GM19463 (cell line): ENCODE data around the gene EMD.
"Not testable (repeated sequence)": the region's sequence is repeated elsewhere in the genome, so short reads cannot be mapped to it uniquely, and the experiment has no call there.

Experiments
- ATAC-seq: cut with Tn5 transposase; IDR thresholded peaks from one replicate; pipeline ENCODE4 v1.9.1; 2021; ENCODE audit warnings: mild to moderate bottlenecking, moderate library complexity; ENCODE audit not compliant: unreplicated experiment

The EMD gene

DNA sequence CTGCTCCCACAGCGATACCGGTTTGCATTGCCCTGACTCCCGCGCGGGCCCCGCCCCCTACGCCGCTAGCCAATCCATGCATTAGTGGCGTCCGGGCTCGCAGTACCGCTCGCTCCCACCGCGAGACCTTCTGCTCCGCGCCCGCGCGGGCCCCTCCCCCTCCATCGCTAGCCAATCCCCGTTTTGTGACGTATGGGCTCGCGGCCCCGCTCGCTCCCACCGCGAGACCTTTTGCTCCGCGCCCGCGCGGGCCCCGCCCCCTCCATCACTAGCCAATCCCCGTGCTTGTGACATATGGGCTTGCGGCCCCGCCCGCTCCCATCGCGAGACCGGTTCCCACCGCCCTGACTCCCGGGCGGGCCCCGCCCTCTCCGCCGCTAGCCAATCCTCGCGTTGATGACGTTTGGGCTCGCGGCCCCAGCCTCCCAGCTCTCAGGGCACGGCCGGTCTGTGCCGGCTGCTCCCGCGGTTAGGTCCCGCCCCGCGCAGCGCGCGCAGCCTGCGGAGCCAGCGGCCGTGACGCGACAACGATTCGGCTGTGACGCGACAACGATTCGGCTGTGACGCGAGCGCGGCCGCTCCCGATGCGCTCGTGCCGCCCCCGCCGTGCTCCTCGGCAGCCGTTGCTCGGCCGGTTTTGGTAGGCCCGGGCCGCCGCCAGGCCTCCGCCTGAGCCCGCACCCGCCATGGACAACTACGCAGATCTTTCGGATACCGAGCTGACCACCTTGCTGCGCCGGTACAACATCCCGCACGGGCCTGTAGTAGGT, at the start of gene EMD:
TSS of gene EMD (plus strand) at position 497 of the 770 bp plus-strand sequence. CDS start at position 687, 190 bp downstream.
- ATAC-seq = peak; percentile 73

- ATAC-seq = no peak
These were observed 46.5 kb upstream of the EMD start for GRCh38 chrX:154332561-154332960.

DNA sequence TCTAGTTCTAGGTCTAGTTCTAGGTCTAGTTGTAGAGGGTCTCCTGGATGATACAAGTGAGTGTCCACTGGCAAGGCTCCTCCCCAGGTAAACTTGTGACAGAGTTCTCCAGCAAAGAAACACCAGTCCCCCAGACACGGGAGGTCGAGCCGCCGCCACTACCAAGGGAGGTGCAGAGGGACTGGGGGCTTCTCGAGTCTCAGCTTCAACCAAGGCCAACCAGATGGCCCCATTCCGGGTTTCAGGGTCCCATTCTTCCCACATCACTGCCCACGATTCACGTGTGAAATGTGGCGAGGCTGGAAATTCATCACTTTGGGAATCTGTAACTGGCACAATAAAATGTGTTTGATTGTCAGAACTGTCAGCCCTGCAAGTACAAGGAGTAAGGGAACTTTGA, 46.0 kb upstream of the EMD start:
- ATAC-seq = no peak

DNA sequence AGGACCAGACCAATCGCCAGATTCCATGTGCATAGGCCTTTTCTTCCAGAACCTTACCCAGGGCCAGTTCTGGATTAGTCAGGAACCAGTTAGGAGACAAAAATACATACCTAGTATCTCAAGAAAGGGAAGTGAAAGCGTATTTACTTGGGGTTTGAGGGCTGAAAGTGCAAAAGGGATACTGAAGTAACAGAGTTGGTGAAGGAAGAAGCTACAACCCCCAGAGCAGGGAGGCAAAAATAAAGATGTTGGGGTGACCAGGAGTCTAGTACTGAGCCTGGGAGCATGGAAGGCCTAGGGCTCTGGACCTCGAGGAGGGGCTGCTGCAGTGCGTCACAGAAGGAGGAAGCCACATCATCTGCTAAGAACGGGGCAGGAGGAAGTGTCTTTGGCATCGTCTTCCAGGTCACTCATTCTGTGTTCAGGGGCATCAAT, 45.2 kb upstream of the EMD start:
- ATAC-seq = peak; percentile 74

DNA sequence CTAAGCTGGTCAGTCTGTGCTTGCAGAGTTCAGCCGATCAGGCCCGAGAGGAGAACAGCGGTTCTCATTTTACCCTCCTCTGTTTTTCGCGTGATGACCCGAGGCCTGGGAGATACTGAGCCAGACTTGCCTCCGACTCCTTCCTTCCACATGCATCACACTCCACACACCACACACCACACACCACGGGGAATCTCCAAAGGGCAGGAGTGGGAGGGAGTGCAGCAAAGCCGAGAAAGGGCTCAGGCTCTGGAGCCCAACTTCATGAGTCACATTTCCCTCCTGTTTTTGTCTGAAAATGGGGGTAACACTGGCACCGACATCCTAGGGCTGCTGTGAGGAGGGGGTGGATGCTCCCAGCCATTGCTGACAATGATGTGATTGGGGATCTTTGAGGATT, 44.6 kb upstream of the EMD start:
- ATAC-seq = no peak

- ATAC-seq = peak; percentile 68
These were observed 37.4 kb upstream of the EMD start for GRCh38 chrX:154341399-154342298.

DNA sequence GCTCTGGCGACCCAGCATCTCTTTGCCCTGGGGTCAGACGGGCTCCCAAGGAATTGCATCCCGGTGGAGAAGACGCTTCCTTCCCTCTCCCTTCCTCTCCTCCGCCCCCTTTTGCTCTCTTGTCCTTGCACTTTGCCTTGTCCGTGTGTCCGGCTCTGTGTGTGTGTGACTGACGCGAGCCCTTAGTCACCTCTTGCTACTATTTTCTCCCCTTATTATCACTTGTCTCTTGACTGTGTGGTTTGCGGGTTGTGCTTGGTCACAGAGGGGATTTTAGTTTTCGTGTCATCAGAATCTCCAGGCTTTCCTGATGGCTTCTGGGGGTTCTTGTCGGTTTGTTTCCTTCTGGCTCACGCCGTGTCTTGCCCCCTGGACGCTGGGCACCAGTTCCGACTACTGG, 36.0 kb upstream of the EMD start:
- ATAC-seq = not testable (repeated sequence)

GRCh38 chrX:154343620-154344019, 35.5 kb upstream of the EMD start:
- peak; percentile 29 for ATAC-seq

DNA sequence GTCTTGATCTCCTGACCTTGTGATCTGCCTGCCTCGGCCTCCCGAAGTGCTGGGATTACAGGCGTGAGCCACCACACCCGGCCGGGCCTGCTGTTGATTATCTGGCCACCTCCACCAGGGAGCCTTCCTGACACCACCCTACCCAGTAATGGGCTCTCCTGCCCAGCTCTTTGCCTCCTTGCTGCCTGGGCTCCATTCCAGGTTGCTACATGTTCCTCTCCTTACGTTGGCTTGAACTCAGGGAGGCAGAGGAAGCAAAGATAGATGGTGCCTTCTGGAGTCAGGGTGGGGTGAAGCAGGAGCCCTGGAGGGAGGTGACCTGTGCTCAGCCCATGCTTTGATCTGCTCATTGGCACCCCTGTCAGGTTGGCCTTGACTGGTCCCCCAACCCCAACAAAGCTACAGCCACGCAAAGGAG, 31.0 kb upstream of the EMD start:
- ATAC-seq = no peak

GRCh38 chrX:154348646-154349358, 30.3 kb upstream of the EMD start:
- ATAC-seq = no peak

DNA sequence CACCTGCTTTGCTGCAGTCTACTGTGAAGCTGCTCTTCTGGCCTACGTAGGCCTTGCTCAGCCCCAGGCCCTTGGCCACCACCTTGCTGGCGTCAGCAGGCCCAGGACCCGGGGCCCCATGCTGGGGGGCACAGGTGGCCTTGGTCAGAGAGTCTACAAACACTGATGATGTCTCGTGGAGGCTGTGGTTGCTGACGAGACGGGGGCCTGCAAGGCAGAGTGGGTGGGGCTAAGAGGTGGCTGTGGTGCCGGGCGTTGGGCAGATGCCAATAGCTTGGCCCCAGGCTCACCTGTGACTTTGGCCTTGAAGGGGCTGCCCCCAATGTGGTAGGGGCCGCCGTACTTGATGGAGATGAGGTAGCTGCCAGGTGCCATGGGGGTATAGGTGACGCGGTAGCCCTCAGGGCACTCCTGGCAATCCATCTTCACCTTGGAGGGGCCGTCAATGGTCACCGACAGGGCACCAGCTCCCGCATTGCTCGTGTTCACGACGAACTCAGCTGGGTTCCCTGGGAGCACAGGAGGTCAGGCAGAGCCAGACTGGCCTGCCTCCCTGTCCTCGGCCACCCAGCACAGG, 29.6 kb upstream of the EMD start:
- ATAC-seq = no peak

- no peak for ATAC-seq
These were observed 29.1 kb upstream of the EMD start for GRCh38 chrX:154349979-154350378.

GRCh38 chrX:154350429-154351182, 28.5 kb upstream of the EMD start:
- no peak for ATAC-seq

DNA sequence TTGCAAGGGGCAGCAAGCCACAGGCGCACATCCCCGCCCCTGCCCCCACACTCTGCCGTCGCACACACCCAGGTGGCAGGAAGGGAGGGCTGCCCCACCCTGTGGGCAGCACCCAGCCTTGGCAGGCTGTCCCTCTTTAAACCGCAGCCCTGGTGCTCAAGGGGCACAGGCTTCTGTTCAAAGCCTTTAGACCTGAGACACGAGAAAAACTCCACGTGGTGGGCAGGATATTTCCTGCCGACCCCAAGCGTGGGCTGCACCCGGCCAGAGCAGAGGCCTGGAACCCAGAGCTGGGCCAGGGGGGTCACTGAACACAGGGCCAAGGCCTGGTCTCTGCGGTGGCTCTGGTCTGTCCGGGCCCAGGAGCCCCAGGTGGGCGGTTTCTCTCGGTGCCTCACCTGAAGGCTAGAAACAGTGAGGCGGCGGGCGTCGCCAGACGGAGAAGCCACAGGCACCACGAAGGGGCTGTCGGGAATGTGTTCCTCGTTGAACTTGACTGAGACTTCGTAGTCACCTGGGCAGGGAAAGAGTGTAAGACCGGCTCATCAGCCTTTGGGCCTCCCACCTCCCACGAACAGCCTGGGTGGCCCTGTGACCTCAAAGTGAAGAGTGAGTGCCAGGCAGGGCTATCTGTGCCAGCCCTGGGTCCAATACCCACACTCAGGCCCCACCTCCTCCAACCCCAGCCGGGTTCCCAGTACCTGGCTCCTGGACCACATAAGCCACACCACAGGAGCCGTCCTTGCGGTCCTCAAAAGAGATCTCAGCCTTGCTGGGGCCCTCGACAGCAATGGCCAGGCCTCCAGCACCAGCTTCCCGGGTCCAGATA, 27.7 kb upstream of the EMD start:
- no peak for ATAC-seq

DNA sequence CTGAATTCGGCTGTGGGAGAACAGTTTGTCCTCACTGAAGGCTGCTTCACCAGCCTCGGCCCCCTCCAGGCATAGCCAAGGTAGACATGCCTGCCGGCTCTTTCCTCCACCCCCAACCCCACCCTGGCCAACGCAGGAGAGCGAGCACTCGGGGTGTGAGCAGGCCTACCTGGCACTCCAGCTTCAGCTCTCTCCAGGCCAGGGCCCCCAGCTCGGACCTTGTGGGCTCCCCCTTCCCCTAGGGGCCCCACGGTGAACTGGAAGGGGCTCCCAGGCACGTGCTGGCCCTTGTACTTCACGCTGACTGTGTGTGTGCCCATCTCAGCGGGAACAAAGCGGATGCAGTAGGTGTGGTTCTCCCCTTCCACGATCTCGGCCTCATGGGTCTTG, 27.1 kb upstream of the EMD start:
- ATAC-seq = no peak

DNA sequence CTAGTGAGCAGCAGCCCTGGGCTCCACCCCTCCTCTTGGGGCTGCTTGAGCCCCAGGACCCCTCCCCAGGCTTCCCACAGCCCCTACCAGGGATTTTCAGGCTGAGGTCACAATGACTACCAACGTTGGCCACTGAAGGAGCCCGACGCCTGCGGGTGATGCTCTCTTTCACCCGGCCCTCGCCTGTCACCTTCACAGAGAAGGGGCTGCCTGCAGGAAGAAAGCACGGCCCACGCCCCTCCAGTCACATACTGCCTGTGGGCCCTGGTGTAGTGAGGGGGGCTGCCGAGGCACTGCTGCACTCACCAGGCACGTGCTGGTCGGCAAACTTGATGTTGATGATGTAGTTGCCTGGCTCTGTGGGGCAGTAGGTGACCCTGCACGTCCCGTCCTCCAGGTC, 26.6 kb upstream of the EMD start:
- no peak for ATAC-seq

- ATAC-seq = no peak
These were observed 25.8 kb upstream of the EMD start for GRCh38 chrX:154353172-154353843.

DNA sequence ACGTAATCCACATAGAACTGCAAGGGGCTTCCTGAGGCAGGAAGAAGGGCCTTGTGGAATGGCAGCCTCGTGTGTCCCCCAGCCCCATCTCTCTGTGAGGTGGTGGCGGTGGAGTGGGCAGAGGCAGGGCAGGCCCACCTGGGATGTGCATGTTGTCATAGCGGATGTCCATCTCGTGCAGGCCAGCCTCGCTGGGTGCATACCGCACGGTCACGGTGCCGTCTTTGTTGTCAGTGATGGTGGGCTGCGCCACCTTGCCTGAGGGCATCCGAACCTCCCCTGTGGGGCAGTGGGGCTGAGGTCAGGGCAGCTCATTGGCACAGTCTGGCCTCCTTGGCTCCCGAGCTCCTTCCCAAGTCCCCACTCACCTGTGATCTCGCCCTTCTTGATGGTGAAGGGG, 25.1 kb upstream of the EMD start:
- ATAC-seq = no peak

DNA sequence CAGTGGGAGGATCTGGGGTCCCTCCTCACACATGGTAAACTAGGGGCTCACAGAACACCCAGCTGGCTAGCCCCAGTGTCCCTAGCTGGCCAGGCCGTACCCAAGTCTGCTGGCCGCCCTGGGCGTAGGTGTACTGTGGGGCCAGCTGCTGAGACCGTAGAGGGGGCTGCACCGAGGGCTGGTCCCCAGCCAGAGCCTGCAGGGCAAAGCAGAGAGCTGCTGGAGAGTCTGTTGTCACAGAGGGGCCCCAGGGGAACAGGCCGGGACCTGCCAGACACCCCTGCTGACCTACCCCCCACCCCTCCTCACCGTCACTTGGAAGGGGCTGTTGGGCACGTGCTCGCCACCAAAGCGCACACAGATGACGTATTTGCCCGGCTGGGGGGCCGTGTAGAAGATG, 24.6 kb upstream of the EMD start:
- no peak for ATAC-seq
